ENCODE measurements around the gene EGFL6.

DNA sequence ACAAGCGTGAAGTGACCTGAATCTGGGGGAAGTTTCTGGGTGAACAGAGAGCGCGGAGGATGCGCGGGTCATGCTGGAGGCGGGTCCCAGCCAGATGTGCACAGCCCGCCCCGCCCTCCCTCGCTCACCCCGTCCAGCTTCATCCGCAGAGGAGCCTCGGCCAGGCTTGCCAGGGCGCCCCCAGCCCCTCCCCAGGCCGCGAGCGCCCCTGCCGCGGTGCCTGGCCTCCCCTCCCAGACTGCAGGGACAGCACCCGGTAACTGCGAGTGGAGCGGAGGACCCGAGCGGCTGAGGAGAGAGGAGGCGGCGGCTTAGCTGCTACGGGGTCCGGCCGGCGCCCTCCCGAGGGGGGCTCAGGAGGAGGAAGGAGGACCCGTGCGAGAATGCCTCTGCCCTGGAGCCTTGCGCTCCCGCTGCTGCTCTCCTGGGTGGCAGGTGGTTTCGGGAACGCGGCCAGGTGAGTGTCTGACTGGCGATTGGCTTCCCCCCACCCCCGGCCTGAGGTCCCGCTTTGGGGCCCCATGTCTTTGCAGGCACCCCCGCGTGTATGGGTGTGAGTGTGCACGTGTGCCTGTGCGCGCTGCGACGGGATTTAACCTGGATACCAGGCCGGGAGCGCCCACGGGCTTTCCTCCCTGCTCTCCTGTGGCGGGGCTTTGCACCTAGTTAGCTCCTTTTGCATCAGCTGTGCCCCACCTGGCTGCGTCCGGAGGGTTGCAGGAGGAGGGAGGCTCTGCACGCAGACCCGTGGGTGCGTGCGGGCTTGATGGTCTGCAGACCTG lies at the start of gene EGFL6:
- no peak for TF ChIP-seq ZNF274 (IDR thresholded peaks at IDR 0.05; ENCODE audit: low read depth, low read length)
- TF ChIP-seq SUZ12 (IDR thresholded peaks at IDR 0.05; ENCODE audit: extremely low read depth, insufficient read depth, insufficient read length): no peak
